HG03039 (cell line): ENCODE results near the gene USH2A.

ENCODE experiments used
- ATAC-seq: cut with Tn5 transposase; IDR thresholded peaks from one replicate; pipeline ENCODE4 v1.9.1; 2021; ENCODE audit warnings: mild to moderate bottlenecking, moderate library complexity; ENCODE audit not compliant: unreplicated experiment

USH2A gene

GRCh38 chr1:215617979-215618378 is 805.3 kb downstream of the USH2A start:
- no peak for ATAC-seq

- ATAC-seq, result no peak
Observed at GRCh38 chr1:215612391-215612790, 810.9 kb downstream of the USH2A start.

- no peak for ATAC-seq
Observed at GRCh38 chr1:215608646-215609045, 814.6 kb downstream of the USH2A start.

DNA sequence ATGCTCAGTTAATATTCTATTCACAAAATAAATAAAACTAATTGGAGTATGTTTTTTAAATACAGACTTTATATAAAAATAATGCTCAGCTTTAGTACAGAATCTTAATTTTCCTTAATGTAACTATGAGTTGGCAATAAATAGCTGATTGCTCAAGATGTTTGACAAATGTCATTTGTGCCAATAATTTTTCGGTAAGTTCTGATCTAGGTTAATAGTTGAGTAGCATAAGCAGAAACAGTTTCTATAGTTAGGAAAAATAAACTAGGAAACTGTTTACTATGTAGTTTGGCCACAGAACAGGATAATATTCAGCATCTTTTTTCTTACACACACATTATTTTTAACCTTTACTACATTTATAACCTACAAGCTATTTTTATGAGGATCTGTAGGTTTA is 815.8 kb downstream of the USH2A start:
- ATAC-seq, result no peak

- ATAC-seq, result no peak
Observed at GRCh38 chr1:215606564-215607168, 816.6 kb downstream of the USH2A start.

GRCh38 chr1:215606036-215606435 is 817.2 kb downstream of the USH2A start:
- no peak for ATAC-seq

- ATAC-seq, result no peak
Observed at GRCh38 chr1:215605011-215605621, 818.1 kb downstream of the USH2A start.

DNA sequence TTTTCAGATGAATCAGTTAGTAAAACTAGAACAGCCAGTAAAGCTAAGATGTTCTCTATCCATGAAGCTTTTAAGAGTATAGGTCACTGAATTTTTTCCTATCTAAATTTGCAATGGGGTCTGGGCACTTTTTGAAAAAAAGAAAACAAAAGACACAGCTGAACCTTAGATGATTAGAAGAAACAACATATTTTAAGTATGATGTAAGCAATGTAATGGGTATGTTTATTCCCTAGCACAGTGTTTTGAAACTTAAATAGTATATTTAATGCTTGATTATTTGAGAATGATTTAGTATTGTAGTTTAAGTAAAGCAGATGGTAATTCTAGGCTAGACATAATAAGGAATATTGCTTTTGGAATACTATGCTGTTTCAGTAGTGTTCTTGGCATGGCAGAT is 819.9 kb downstream of the USH2A start:
- no peak for ATAC-seq

DNA sequence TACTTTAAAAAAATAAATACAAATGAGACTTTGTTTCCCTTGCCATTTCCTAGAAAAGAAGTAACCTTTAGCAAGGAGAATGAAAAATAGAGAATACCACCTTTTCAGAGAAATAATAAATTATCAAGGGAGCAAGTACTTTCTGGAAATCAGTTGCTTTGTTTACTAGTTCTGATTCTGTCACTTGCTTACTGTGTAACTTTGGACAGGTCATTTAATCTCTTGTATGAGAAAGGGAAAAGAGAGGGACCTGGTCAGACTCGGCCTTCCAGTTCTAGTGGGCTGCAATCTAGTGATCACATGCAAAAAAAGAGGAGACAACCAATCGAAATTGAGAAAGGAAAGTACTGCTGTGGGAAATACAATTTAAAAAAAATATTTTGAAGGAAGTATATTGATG is 822.0 kb downstream of the USH2A start:
- ATAC-seq, result no peak

DNA sequence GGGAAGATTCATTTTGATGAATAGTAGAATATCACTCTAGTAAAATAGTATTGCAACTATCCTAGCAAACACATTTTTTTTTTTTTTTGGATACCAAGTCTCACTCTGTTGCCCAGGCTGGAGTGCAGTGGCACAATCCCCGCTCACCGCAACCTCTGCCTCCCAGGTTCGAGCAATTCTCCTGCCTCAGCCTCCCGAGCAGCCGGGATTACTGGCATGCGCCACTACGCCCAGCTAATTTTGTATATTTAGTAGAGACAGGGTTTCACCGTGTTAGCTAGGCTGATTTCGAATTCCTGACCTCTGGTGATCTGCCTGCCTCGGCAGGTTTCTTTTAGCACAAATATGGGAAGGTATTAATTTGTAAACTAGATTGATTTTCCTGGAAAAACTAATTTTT is 822.4 kb downstream of the USH2A start:
- no peak for ATAC-seq

DNA sequence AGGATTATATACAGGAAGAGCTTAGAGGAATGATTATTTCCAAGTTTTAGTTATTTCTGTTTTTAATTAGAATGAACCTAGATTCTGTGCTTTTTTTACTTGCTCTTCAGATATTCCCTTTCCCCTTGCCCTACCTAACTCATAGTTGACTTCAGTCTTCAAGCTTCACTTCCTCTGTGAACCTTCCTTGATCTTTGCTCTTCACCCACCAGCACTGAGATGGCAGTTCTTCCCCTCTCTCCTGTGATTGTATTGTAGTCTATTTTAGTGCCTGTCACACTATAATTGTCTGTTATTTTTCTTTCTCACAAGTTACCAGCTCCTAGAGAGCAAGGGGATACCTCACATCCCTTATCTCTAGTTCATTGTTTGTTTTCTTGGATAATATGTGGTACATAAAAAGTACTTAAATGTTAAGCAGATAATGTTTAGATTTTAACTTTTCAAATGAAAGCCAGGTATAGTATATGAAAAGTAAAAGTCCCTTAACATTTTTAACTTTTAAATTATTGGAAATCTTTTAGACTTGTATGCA is 822.9 kb downstream of the USH2A start:
- ATAC-seq, result no peak

GRCh38 chr1:215599418-215600074 is 823.7 kb downstream of the USH2A start:
- ATAC-seq, result no peak

- no peak for ATAC-seq
Observed at GRCh38 chr1:215597961-215598360, 825.3 kb downstream of the USH2A start.

GRCh38 chr1:215595231-215595630 is 828.0 kb downstream of the USH2A start:
- ATAC-seq, result no peak

GRCh38 chr1:215594640-215595039 is 828.6 kb downstream of the USH2A start:
- no peak for ATAC-seq

DNA sequence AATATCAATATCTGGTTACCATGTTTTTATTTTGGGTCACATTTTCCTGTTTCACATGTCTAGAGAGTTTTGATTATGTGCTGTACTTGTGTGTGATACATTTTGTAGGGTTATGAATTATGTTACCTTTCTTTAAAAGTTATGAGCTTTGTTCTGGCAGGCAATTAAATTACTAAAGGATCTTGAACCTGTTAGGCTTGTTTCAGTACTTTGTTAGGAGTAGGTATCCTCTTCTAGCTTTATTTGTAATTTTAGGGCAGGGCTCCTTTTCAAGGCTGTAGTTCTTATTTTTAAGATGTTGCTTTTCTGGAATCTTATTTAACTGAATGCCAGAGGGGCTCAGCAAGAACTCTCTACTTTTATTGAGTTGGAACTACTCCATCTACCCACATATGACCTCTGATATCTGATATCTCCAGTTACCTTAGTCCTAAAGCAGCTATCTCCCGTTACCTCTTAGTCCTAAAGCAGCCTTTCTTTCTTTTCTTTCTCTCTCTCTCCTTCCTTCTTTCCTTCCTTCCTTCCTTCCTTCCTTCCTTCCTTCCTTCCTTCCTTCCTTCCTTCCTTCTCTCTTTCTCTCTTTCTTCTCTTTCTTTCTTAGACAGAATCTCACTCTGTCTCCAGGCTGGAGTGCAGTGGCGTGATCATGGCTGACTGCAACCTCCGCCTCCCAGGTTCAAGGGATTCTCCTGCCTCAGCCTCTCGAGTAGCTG is 832.3 kb downstream of the USH2A start:
- no peak for ATAC-seq

GRCh38 chr1:215589650-215590435 is 833.4 kb downstream of the USH2A start:
- no peak for ATAC-seq

DNA sequence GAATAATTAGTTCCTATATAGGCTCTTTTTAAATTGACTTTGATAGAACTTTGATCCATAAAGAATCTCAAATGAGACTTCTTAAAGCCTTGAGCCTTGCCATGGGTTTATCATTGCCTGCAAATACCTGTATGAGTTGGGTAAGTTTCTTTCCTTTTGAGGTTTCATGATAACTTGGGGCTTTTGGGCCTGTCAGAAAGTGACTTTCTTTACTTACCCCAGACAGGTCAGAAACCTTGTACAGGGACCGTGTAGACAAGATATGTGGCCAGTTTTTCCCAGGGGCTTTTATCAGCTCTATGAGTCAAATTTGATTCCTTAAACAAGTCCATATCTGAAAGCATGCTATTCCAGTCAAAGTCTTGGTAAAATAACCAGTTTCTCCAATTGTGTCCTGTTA is 838.9 kb downstream of the USH2A start:
- ATAC-seq, result peak; percentile 76

DNA sequence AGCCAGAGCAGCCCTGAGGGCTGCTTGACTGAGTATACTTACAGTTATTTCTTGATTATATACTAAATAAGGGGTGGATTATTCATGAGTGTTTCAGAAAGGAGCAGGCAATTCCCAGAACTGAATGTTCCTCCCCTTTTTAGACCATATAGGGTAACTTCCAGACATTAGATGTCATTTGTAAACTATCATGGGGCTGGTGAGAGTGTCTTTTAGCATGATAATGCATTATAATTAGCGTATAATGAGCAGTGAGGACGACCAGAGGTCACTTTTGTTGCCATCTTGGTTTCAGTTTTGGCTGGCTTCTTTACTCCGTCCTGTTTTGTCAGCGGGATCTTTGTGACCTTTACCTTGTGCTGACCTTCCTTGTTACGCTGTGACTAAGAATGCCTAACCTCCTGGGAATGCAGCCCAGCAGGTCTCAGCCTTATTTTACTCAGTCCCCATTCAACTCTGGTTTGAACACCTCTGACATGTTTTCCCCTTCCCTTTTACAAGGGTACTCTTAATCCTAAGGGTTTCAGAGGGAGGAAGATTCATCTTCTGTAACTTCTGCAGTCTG is 840.0 kb downstream of the USH2A start:
- ATAC-seq, result no peak

DNA sequence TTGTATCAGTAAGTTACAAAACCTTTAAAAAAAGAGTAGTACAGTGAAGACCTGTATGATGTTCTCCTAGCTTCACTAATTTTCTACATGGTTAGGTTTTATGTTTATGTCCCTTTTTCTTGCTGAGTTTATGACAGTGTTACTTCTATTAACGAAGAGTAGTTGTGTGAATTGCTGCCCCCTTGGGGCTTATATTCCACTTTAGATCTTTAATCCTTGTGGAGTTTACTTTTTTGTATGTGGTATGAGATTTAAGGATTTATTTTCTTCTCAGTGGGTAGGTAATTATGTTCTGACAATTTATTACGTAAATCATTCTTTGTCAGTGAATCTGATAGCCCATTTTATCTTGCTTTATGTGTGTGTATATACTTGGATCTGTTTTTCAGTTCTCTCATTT is 841.4 kb downstream of the USH2A start:
- ATAC-seq, result no peak
